NB4 (cell line): ENCODE data around the gene EAF1.

Experiments used
- CTCF ChIP-seq: IDR thresholded peaks from one replicate; pipeline ENCODE4 v1.5.1; 2012; ENCODE audit warnings: low read depth, low read length
- MAX ChIP-seq: IDR thresholded peaks from 2 replicates; pipeline ENCODE4 v1.6.1; 2011; ENCODE audit warnings: low read depth, low read length
- POLR2A ChIP-seq: IDR thresholded peaks from 2 replicates; pipeline ENCODE4 v1.6.1; 2011; ENCODE audit warnings: mild to moderate bottlenecking; ENCODE audit not compliant: insufficient read length; ENCODE audit errors: extremely low read depth

GRCh38 chr3:15460891-15461531, 33.6 kb downstream of the EAF1 start:
- TF ChIP-seq POLR2A, result no peak
- no peak for TF ChIP-seq CTCF
- no peak for TF ChIP-seq MAX
